H1 (cell line): ENCODE data around the gene PLPP4. TPM values are rescaled to one million over a fixed set of nuclear protein-coding genes. Genes with fewer than 3 reads are reported as not detected.
A peak's percentile ranks its signal among the peaks of the same experiment; 100 is the strongest.

Source experiments
- RAD21 ChIP-seq, 2 experiments: IDR thresholded peaks in 1 of 2; conservative IDR thresholded peaks in 1 of 2; 2 replicates each; pipeline ENCODE4 v1.6.1; 2011; ENCODE audit warnings: low read depth in 2 of 2, low read length in 2 of 2, improper control_type of control experiment in 1 of 2, inconsistent platforms in 1 of 2, mild to moderate bottlenecking in 1 of 2, moderate library complexity in 1 of 2
- polyA plus RNA-seq, 7 experiments: library from polyadenylated mRNA; depleted of rRNA in 3 of 7; stranded (reverse) in 5 of 7; unstranded in 2 of 7; fragments of >200 nt in 5 of 7; fragments of 200-250 nt in 2 of 7; gene quantifications; 1 replicate in 5 of 7; 2 replicates in 1 of 7; 4 replicates in 1 of 7; pipeline versions ENCODE4 v1.2.1 to v1.2.3, GENCODE V29; 2011 to 2013; ENCODE audit warnings: missing spikeins in 2 of 7, mixed read lengths in 2 of 7
- total RNA-seq: library from RNA; stranded (reverse); fragmentation: NEBNext Ultra II Directional; extraction: Animal tissue kit (Norgen Biotek cat#: 25700); gene quantifications from 2 replicates; pipeline ENCODE4 v1.2.1, GENCODE V29; 2021

The PLPP4 gene
- total and polyA plus RNA-seq, 2 of the 8 experiments (the other 6 are each of a cell fraction or from before 2014, with no cell fraction given): 0.30 TPM; not detected in 1

- TF ChIP-seq RAD21 (IDR thresholded peaks at IDR 0.05 in 1 of 2, conservative IDR thresholded peaks at IDR 0.05 in 1 of 2; ENCODE audit: low read depth in 2 of 2, low read length in 2 of 2): peak in 1 of 2 experiments; percentile 46; a peak in 3 of 4 replicates
Measured at GRCh38 chr10:120580918-120581895, 124.2 kb downstream of the PLPP4 start (continued).
